ENCODE measurements around the gene C1QTNF1.

Gene C1QTNF1

GRCh38 chr17:79097226-79098055 lies 73.5 kb downstream of the C1QTNF1 start:
- H3F3A ChIP-seq (ENCODE audit: insufficient read depth, low read length): no peaks in the 10 kb centered on the region
- no peak for TF ChIP-seq EZH2phosphoT487 (IDR thresholded peaks at IDR 0.05; ENCODE audit: low read length)
- peak; percentile 11 for TF ChIP-seq EZH2 (optimal IDR thresholded peaks at IDR 0.05; ENCODE audit: low read depth, low read length)
- H4K20me1 ChIP-seq (ENCODE audit: insufficient read depth, low read length): no peaks in the 10 kb centered on the region
- no peak overlapping the region for H3K4me2 ChIP-seq (ENCODE audit: low read depth, low read length)
- H3K27me3 ChIP-seq (replicated peaks; ENCODE audit: insufficient read depth, low read length): peaks cover 95% of the 10 kb centered on the region
- H3K4me1 ChIP-seq (ENCODE audit: low read length): no peaks in the 10 kb centered on the region
- no peaks in the 10 kb centered on the region for H3K9me2 ChIP-seq (replicated peaks; ENCODE audit: insufficient read depth, low read length)
- no peak overlapping the region for H3K4me3 ChIP-seq (ENCODE audit: low read length)
- no peaks in the 10 kb centered on the region for H3K9me3 ChIP-seq (replicated peaks; ENCODE audit: insufficient read depth, low read length)
- no peak overlapping the region for H3K9ac ChIP-seq (ENCODE audit: low read length)
- H3K36me3 ChIP-seq (replicated peaks; ENCODE audit: insufficient read depth, low read length): no peaks in the 10 kb centered on the region
- no peaks in the 10 kb centered on the region for H3K79me2 ChIP-seq (ENCODE audit: low read length)
- H2AFZ ChIP-seq (ENCODE audit: low read length): no peak overlapping the region
- no peak overlapping the region for H3K27ac ChIP-seq (ENCODE audit: low read length)
- no peak for DNase-seq

- H3K9me3 ChIP-seq (replicated peaks; ENCODE audit: insufficient read depth, low read length): no peaks in the 10 kb centered on the region
- peaks cover 95% of the 10 kb centered on the region for H3K27me3 ChIP-seq (replicated peaks; ENCODE audit: insufficient read depth, low read length)
- no peaks in the 10 kb centered on the region for H4K20me1 ChIP-seq (ENCODE audit: insufficient read depth, low read length)
- H3K9ac ChIP-seq (ENCODE audit: low read length): no peak overlapping the region
- no peak overlapping the region for H3K27ac ChIP-seq (ENCODE audit: low read length)
- no peaks in the 10 kb centered on the region for H3K79me2 ChIP-seq (ENCODE audit: low read length)
- H3F3A ChIP-seq (ENCODE audit: insufficient read depth, low read length): no peaks in the 10 kb centered on the region
- H3K4me1 ChIP-seq (ENCODE audit: low read length): no peaks in the 10 kb centered on the region
- TF ChIP-seq EZH2phosphoT487 (IDR thresholded peaks at IDR 0.05; ENCODE audit: low read length) (no peak), EZH2 (optimal IDR thresholded peaks at IDR 0.05; ENCODE audit: low read depth, low read length) (no peak), CTCF (IDR thresholded peaks at IDR 0.05; ENCODE audit: low read length) (no peak)
- no peaks in the 10 kb centered on the region for H3K36me3 ChIP-seq (replicated peaks; ENCODE audit: insufficient read depth, low read length)
- H3K9me2 ChIP-seq (replicated peaks; ENCODE audit: insufficient read depth, low read length): no peaks in the 10 kb centered on the region
- H2AFZ ChIP-seq (ENCODE audit: low read length): no peak overlapping the region
- no peak for DNase-seq
- H3K4me3 ChIP-seq (ENCODE audit: low read length): no peak overlapping the region
- no peak overlapping the region for H3K4me2 ChIP-seq (ENCODE audit: low read depth, low read length)
These were observed 74.4 kb downstream of the C1QTNF1 start for GRCh38 chr17:79098282-79098867.
